HG03520 (cell line): ENCODE results near the gene MRPL44.
"Not testable (repeated sequence)": the region's sequence is repeated elsewhere in the genome, so short reads cannot be mapped to it uniquely, and the experiment has no call there.

Experiments
- ATAC-seq: cut with Tn5 transposase; IDR thresholded peaks from one replicate; pipeline ENCODE4 v1.9.1; 2021; ENCODE audit warnings: mild to moderate bottlenecking, moderate library complexity; ENCODE audit not compliant: unreplicated experiment

Gene MRPL44

DNA sequence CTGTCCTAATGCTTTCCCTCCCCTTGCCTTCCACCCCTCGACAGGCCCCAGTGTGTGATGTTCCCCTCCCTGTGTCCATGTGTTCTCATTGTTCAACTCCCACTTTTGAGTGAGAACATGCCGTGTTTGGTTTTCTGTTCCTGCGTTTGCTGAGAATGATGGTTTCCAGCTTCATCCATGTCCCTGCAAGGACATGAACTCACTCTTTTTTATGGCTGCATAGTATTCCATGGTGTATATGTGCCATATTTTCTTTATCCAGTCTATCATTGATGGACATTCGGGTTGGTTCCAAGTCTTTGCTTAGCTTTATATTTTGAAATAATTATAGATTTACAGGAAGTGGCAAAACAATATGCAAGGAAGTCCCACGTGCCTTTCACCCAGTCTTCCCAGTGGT is 43.4 kb downstream of the MRPL44 start:
- ATAC-seq: not testable (repeated sequence)

DNA sequence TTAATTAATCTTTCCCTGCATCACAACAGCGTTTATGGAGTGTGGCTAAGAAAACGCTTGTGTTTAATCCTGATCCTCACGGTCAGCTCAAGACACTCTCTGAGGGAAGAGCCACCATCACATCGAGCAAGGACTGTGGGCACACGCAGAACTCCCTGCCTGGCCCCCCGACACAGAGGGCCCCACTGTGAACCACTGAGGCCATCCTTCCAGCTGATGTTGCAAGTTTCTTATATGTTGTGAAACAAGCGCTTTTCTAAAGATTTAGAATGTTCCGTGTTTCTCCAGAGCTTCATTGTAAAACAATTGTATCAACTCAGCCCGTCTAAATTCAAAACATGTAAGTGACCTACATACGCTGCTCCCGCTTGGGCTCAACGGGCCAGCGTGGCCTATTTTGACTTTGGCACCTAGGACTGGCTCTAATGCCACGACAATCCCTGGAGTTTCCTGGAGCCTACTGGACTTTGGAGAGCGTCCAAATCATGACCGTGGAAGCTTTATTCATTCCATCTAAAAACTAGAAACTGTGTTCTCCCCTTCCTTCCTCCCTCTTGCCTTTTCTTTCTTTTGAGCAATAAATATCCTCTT is 46.9 kb downstream of the MRPL44 start:
- no peak for ATAC-seq

GRCh38 chr2:224008702-224009261 is 51.5 kb downstream of the MRPL44 start:
- no peak for ATAC-seq

GRCh38 chr2:224009605-224010315 is 52.5 kb downstream of the MRPL44 start:
- ATAC-seq: no peak

- ATAC-seq: no peak
These were observed 54.6 kb downstream of the MRPL44 start for GRCh38 chr2:224011837-224012236.

DNA sequence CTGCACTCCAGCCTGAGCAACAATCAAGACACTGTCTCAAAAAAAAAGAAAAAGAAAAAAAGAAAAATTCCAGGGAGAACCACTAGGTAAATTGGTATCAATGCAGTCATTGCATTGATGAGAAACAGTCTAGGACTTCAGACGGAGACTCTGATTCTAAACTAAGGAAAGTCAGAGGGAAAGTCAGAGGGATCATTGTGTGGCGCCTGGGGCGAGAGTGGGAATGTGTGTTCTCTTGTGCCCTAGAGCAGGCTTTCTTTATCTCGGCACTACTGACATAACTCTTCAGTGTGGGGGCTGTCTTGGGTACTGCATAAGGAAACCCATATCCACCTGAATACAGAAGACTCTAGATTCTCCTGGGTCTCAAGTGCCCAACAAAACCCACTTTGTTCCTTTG is 57.1 kb downstream of the MRPL44 start:
- no peak for ATAC-seq

- no peak for ATAC-seq
These were observed 59.7 kb downstream of the MRPL44 start for GRCh38 chr2:224016963-224017362.
